Body of pancreas (tissue), 4 donors: Measurements from ENCODE around the gene GPR52. TPM values are rescaled to one million over a fixed set of nuclear protein-coding genes. Genes with fewer than 3 reads are reported as not detected.

Source experiments
- ATAC-seq: fragments of 150-250 bp; one replicate; pipeline ENCODE4 v1.9.1; 2016
- DNase-seq, 4 donors: peaks; one replicate each; pipeline ENCODE4 v3.0.0-alpha.2; 2019
- H3K27ac ChIP-seq, 4 donors: fragments of 200-600 bp; sonication (generic); 1 replicate in 3 of 4; 2 replicates in 1 of 4; pipeline versions ENCODE4 v1.5.1 to v1.6.1; 2016 to 2019; ENCODE audit warnings: mild to moderate bottlenecking in 1 of 4, mixed read lengths in 1 of 4, moderate library complexity in 1 of 4
- H3K27me3 ChIP-seq, 2 donors: fragments of 200-600 bp; sonication (generic); one replicate each; pipeline ENCODE4 v1.6.0; 2016; ENCODE audit warnings: mild to moderate bottlenecking in 1 of 2
- H3K36me3 ChIP-seq, 2 donors: fragments of 200-600 bp; sonication (generic); replicated peaks in 1 of 2; 2 replicates each; pipeline ENCODE4 v1.5.1; 2016; ENCODE audit warnings: low read depth in 2 of 2; ENCODE audit not compliant: insufficient read depth in 1 of 2
- H3K4me1 ChIP-seq: fragments of 200-600 bp; sonication (generic); one replicate; pipeline ENCODE4 v1.6.0; 2016
- H3K4me3 ChIP-seq, 2 donors: fragments of 200-600 bp; sonication (generic); 1 replicate in 1 of 2; 2 replicates in 1 of 2; pipeline ENCODE4 v1.5.1; 2016 to 2019
- H3K9me3 ChIP-seq, 3 donors: fragments of 200-600 bp; sonication (generic); 1 replicate in 2 of 3; 2 replicates in 1 of 3; pipeline ENCODE4 v1.5.1; 2016
- CTCF ChIP-seq, 7 experiments: fragments of 450-650 bp in 4 of 7; fragments of 200-600 bp in 3 of 7; sonication (generic) in 3 of 7; IDR thresholded peaks; one replicate each; pipeline ENCODE4 v1.5.1; 2016 to 2019; ENCODE audit warnings: antibody characterized with exemption in 7 of 7
- POLR2A ChIP-seq, 3 donors: fragments of 450-650 bp; IDR thresholded peaks; one replicate each; pipeline ENCODE4 v1.6.1; 2016; ENCODE audit warnings: antibody characterized with exemption in 3 of 3, mild to moderate bottlenecking in 2 of 3
- WGBS, 2 donors: methylation state at CpG; one replicate each; pipeline ENCODE4 v1.1.5; 2017; 5-methylcytosine and 5-hydroxymethylcytosine counted together
- intact Hi-C: fragments of 100-400 bp; cut with DNase I; formaldehyde crosslinking; loops from one replicate; pipeline ENCODE4 v1.15.1; 2023
- total RNA-seq, 2 donors: library from RNA; depleted of rRNA; stranded (reverse); fragments of >200 nt; gene quantifications; one replicate each; pipeline ENCODE4 v1.1.0, GENCODE V29; 2016

Gene GPR52
- total RNA-seq, 2 donors from 2014 or later: 3.3 to 3.9 TPM

DNA sequence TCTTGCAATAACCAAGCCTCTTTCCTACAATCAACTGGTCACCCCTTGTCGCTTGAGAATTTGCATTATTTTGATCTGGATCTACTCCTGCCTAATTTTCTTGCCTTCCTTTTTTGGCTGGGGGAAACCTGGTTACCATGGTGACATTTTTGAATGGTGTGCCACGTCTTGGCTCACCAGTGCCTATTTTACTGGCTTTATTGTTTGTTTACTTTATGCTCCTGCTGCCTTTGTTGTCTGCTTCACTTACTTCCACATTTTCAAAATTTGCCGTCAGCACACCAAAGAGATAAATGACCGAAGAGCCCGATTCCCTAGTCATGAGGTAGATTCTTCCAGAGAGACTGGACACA is 743 bp downstream of the GPR52 start:
- Histone ChIP-seq H3K27me3 (no peaks in the 10 kb centered on the region), H3K36me3 (no peaks in the 10 kb centered on the region), H3K4me1 (no peaks in the 10 kb centered on the region), H3K9me3 (no peaks in the 10 kb centered on the region), H3K27ac (no peak overlapping the region), H3K4me3 (no peak overlapping the region)
- no peak for TF ChIP-seq CTCF (IDR thresholded peaks at IDR 0.05)
- no peak for TF ChIP-seq POLR2A (IDR thresholded peaks at IDR 0.05)
- no peak for ATAC-seq
- intact Hi-C loops: no loop called here
- WGBS, 2 donors: 67 to 78% methylated on average over 5 of the region's 5 CpGs
- no peak for DNase-seq

DNA sequence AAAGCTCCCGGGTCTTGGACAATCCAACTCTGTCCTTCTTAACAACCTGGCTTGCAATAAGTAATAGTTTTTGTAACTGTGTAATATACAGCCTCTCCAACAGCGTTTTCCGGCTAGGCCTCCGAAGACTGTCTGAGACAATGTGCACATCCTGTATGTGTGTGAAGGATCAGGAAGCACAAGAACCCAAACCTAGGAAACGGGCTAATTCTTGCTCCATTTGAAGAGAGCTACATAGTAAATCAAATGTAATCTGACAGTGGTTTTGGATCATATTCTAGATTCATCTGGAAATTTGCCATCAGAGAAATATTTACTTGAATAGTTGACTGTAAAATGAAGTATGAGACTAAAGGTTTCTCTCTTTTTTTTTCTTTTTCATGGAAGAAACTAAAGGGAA is 1.2 kb downstream of the GPR52 start:
- Histone ChIP-seq H3K27me3 (no peaks in the 10 kb centered on the region), H3K36me3 (no peaks in the 10 kb centered on the region), H3K4me1 (no peaks in the 10 kb centered on the region), H3K4me3 (no peak overlapping the region), H3K9me3 (no peaks in the 10 kb centered on the region), H3K27ac (no peak overlapping the region)
- TF ChIP-seq POLR2A (IDR thresholded peaks at IDR 0.05): no peak
- no peak for ATAC-seq
- intact Hi-C loops: no loop called here
- DNase-seq: no peak
- WGBS, 2 donors: 62 to 80% methylated on average over 5 of the region's 5 CpGs

- 84 to 87% methylated on average over 6 of the region's 6 CpGs for WGBS, 2 donors
- intact Hi-C loops: no loop called here
- no peak for ATAC-seq
Observed at GRCh38 chr1:174451408-174451807, 3.6 kb downstream of the GPR52 start.

DNA sequence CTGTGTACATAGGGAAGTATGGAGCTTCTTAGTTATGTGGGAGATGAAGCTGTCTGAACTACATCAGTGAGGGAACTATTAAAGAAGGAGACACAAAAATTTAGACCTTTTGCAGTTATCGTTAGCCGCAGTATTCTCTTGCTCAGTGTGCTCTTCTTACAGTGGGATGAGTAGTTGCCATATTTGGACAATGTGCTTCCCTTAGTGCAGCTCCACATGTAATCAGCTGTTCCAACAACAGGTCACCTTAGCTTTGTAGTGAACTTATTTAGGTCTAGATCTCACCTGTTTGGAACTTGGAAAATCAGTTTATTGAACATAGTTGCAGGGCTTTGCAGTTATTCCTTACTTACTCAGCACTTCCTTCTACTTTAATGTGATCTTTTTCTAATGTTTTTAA is 18.1 kb downstream of the GPR52 start:
- H3K9me3 ChIP-seq: no peaks in the 10 kb centered on the region
- H3K4me3 ChIP-seq: no peak overlapping the region
- TF ChIP-seq POLR2A (IDR thresholded peaks at IDR 0.05) (no peak), CTCF (IDR thresholded peaks at IDR 0.05) (no peak)
- H3K27ac ChIP-seq: no peak overlapping the region
- no peaks in the 10 kb centered on the region for H3K27me3 ChIP-seq
- H3K4me1 ChIP-seq: no peaks in the 10 kb centered on the region
- DNase-seq (no peak), ATAC-seq (no peak)
- H3K36me3 ChIP-seq: no peaks in the 10 kb centered on the region
- intact Hi-C loops: no loop called here
- WGBS, 2 donors: 93 to 100% methylated on average over 2 of the region's 2 CpGs

More at GRCh38 chr1:174451408-174451807, 3.6 kb downstream of the GPR52 start:
- Histone ChIP-seq H3K9me3 (no peaks in the 10 kb centered on the region), H3K4me3 (no peak overlapping the region), H3K4me1 (no peaks in the 10 kb centered on the region), H3K36me3 (no peaks in the 10 kb centered on the region), H3K27me3 (no peaks in the 10 kb centered on the region), H3K27ac (no peak overlapping the region)
- no peak for DNase-seq
- TF ChIP-seq POLR2A (IDR thresholded peaks at IDR 0.05) (no peak), CTCF (IDR thresholded peaks at IDR 0.05) (no peak)

DNA sequence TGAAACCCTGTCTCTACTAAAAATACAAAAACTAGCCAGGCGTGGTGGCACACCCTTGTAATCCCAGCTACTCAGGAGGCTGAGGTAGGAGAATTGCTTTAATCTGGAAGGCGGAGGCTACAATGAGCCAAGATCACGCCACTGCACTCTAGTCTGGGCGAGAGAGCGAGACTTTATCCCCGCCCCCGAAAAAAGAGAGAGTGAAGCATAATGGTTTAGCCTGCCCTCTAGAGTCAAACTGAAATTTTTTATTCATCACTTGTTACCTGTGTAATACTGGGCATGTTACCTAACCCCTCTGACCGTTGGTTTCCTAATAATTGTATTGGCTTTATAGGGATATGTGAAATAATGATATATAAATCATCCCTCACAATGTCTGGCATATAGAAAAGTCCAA is 18.8 kb downstream of the GPR52 start:
- intact Hi-C loops: no loop called here
- no peaks in the 10 kb centered on the region for H3K27me3 ChIP-seq
- 94 to 100% methylated on average over 8 of the region's 8 CpGs for WGBS, 2 donors
- H3K36me3 ChIP-seq: no peaks in the 10 kb centered on the region
- ATAC-seq (no peak), DNase-seq (no peak)
- TF ChIP-seq CTCF (IDR thresholded peaks at IDR 0.05) (no peak), POLR2A (IDR thresholded peaks at IDR 0.05) (no peak)
- H3K4me1 ChIP-seq: no peaks in the 10 kb centered on the region
- H3K9me3 ChIP-seq: no peaks in the 10 kb centered on the region
- H3K4me3 ChIP-seq: no peak overlapping the region
- no peak overlapping the region for H3K27ac ChIP-seq
